Liver (tissue), 9 donors: Measurements from ENCODE around the gene CSNK1G1. TPM values are rescaled to one million over a fixed set of nuclear protein-coding genes. Genes with fewer than 3 reads are reported as not detected.

ENCODE experiments used
- DNase-seq: peaks from one replicate; pipeline ENCODE4 v3.0.0-alpha.2; 2017; ENCODE audit warnings: low spot score
- H3K27ac ChIP-seq, 2 donors: one replicate each; pipeline ENCODE4 v1.7.0; 2013; ENCODE audit warnings: inconsistent platforms in 2 of 2, low read length in 2 of 2, control low read depth in 1 of 2, low read depth in 1 of 2, mild to moderate bottlenecking in 1 of 2
- H3K27me3 ChIP-seq, 4 donors: one replicate each; pipeline versions ENCODE4 v1.6.1 to v1.7.0; 2013; ENCODE audit warnings: low read length in 3 of 4, inconsistent platforms in 1 of 4, mild to moderate bottlenecking in 1 of 4, moderate library complexity in 1 of 4; ENCODE audit not compliant: control insufficient read depth in 4 of 4, insufficient read depth in 4 of 4
- H3K36me3 ChIP-seq, 4 donors: one replicate each; pipeline versions ENCODE4 v1.6.1 to v1.7.0; 2013; ENCODE audit warnings: low read length in 3 of 4, mild to moderate bottlenecking in 3 of 4, low read depth in 1 of 4, moderate library complexity in 1 of 4; ENCODE audit not compliant: control insufficient read depth in 4 of 4, insufficient read depth in 3 of 4
- H3K4me1 ChIP-seq, 4 donors: one replicate each; pipeline versions ENCODE4 v1.6.1 to v1.7.0; 2013; ENCODE audit warnings: low read length in 3 of 4, mild to moderate bottlenecking in 3 of 4, moderate library complexity in 1 of 4; ENCODE audit not compliant: control insufficient read depth in 4 of 4, insufficient read depth in 4 of 4
- H3K4me3 ChIP-seq, 3 donors: one replicate each; pipeline versions ENCODE4 v1.6.1 to v1.7.0; 2013; ENCODE audit warnings: low read length in 3 of 3, control low read depth in 1 of 3, low read depth in 1 of 3, mild to moderate bottlenecking in 1 of 3
- H3K9ac ChIP-seq, 2 donors: one replicate each; pipeline ENCODE4 v1.7.0; 2013; ENCODE audit warnings: low read length in 2 of 2, mild to moderate bottlenecking in 2 of 2, moderate library complexity in 2 of 2, control low read depth in 1 of 2, low read depth in 1 of 2
- H3K9me3 ChIP-seq, 4 donors: one replicate each; pipeline versions ENCODE4 v1.6.1 to v1.7.0; 2013; ENCODE audit warnings: low read length in 3 of 4; ENCODE audit not compliant: control insufficient read depth in 4 of 4
- ATF3 ChIP-seq: IDR thresholded peaks from 2 replicates; pipeline ENCODE4 v1.6.1; 2016; ENCODE audit warnings: antibody characterized with exemption
- EGR1 ChIP-seq, 2 donors: IDR thresholded peaks; 2 replicates each; pipeline ENCODE4 v1.6.1; 2016 to 2018; ENCODE audit warnings: antibody characterized with exemption in 2 of 2, low read depth in 2 of 2
- FOXA1 ChIP-seq: IDR thresholded peaks from 2 replicates; pipeline ENCODE4 v1.6.1; 2016; ENCODE audit warnings: antibody characterized with exemption
- FOXA2 ChIP-seq: IDR thresholded peaks from 2 replicates; pipeline ENCODE4 v1.6.1; 2016; ENCODE audit warnings: antibody characterized with exemption
- GABPA ChIP-seq, 2 donors: IDR thresholded peaks in 1 of 2; conservative IDR thresholded peaks in 1 of 2; 2 replicates each; pipeline ENCODE4 v1.6.1; 2016; ENCODE audit warnings: antibody characterized with exemption in 2 of 2, mild to moderate bottlenecking in 1 of 2, moderate library complexity in 1 of 2
- HNF4A ChIP-seq, 2 donors: conservative IDR thresholded peaks; 2 replicates each; pipeline ENCODE4 v1.6.1; 2016; ENCODE audit warnings: antibody characterized with exemption in 2 of 2, mild to moderate bottlenecking in 2 of 2
- HNF4G ChIP-seq: IDR thresholded peaks from 2 replicates; pipeline ENCODE4 v1.6.1; 2016; ENCODE audit warnings: antibody characterized with exemption
- JUND ChIP-seq, 2 donors: IDR thresholded peaks; 2 replicates each; pipeline ENCODE4 v1.6.1; 2016; ENCODE audit warnings: antibody characterized with exemption in 2 of 2
- MAX ChIP-seq: IDR thresholded peaks from 2 replicates; pipeline ENCODE4 v1.6.1; 2016; ENCODE audit warnings: antibody characterized with exemption
- NR2F2 ChIP-seq: IDR thresholded peaks from 2 replicates; pipeline ENCODE4 v1.6.1; 2016; ENCODE audit warnings: antibody characterized with exemption
- RAD21 ChIP-seq, 2 donors: IDR thresholded peaks; 2 replicates each; pipeline ENCODE4 v1.6.1; 2016; ENCODE audit warnings: antibody characterized with exemption in 2 of 2, mild to moderate bottlenecking in 2 of 2
- RXRA ChIP-seq, 2 donors: IDR thresholded peaks; 2 replicates each; pipeline ENCODE4 v1.6.1; 2017 to 2018; ENCODE audit warnings: antibody characterized with exemption in 2 of 2, mild to moderate bottlenecking in 1 of 2
- SP1 ChIP-seq: IDR thresholded peaks from 2 replicates; pipeline ENCODE4 v1.6.1; 2018; ENCODE audit warnings: antibody characterized with exemption, mild to moderate bottlenecking
- TAF1 ChIP-seq: conservative IDR thresholded peaks from 2 replicates; pipeline ENCODE4 v1.6.1; 2016; ENCODE audit warnings: antibody characterized with exemption, mild to moderate bottlenecking
- YY1 ChIP-seq: IDR thresholded peaks from 2 replicates; pipeline ENCODE4 v1.6.1; 2016; ENCODE audit warnings: antibody characterized with exemption, mild to moderate bottlenecking
- ZBTB33 ChIP-seq: IDR thresholded peaks from 2 replicates; pipeline ENCODE4 v1.6.1; 2016; ENCODE audit warnings: antibody characterized with exemption
- WGBS: extraction: QIAGEN DNeasy Blood & Tissue Kit; methylation state at CpG from one replicate; pipeline ENCODE4 v1.1.7; 2013; 5-methylcytosine and 5-hydroxymethylcytosine counted together
- polyA plus RNA-seq, 2 donors: library from polyadenylated mRNA; stranded (reverse) in 1 of 2; unstranded in 1 of 2; fragments of 200-250 nt in 1 of 2; fragments of >200 nt in 1 of 2; fragmentation: Nextera tagmentation in 1 of 2; extraction: Ambion mirVana in 1 of 2; gene quantifications; one replicate each; pipeline versions ENCODE4 v1.2.1 to v1.2.3, GENCODE V29; 2013 to 2015
- total RNA-seq, 2 donors: library from RNA; depleted of rRNA; stranded (reverse); fragments of >200 nt; gene quantifications; one replicate each; pipeline ENCODE4 v1.2.3, GENCODE V29; 2014
- TF ChIP-seq, protein P1 (sequence below): fragments of 150-350 bp; IDR thresholded peaks from 2 replicates; pipeline ENCODE4 v1.5.1; 2017; ENCODE audit warnings: improper control_type of control experiment, low read depth, low read length; ENCODE audit not compliant: missing input control
- TF ChIP-seq, protein P2 (sequence below): IDR thresholded peaks from 2 replicates; pipeline ENCODE4 v1.6.1; 2016; ENCODE audit warnings: antibody characterized with exemption, mild to moderate bottlenecking
- donor health status: healthy.
- donor health status: healthy.
- donor health status: healthy.
- donor health status: healthy.
- donor health status: healthy.

CSNK1G1 gene
- total and polyA plus RNA-seq, 4 donors, result 1.7 to 9.1 (median 5.8) TPM

GRCh38 chr15:64225804-64226203 lies 130.2 kb downstream of the CSNK1G1 start (continued):
- TF ChIP-seq, protein P1, sequence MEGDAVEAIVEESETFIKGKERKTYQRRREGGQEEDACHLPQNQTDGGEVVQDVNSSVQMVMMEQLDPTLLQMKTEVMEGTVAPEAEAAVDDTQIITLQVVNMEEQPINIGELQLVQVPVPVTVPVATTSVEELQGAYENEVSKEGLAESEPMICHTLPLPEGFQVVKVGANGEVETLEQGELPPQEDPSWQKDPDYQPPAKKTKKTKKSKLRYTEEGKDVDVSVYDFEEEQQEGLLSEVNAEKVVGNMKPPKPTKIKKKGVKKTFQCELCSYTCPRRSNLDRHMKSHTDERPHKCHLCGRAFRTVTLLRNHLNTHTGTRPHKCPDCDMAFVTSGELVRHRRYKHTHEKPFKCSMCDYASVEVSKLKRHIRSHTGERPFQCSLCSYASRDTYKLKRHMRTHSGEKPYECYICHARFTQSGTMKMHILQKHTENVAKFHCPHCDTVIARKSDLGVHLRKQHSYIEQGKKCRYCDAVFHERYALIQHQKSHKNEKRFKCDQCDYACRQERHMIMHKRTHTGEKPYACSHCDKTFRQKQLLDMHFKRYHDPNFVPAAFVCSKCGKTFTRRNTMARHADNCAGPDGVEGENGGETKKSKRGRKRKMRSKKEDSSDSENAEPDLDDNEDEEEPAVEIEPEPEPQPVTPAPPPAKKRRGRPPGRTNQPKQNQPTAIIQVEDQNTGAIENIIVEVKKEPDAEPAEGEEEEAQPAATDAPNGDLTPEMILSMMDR, result no peak
- TF ChIP-seq GABPA (IDR thresholded peaks at IDR 0.05 in 1 of 2, conservative IDR thresholded peaks at IDR 0.05 in 1 of 2) (no peak), RAD21 (IDR thresholded peaks at IDR 0.05) (no peak), FOXA2 (no peak), JUND (IDR thresholded peaks at IDR 0.05) (no peak), TAF1 (no peak), HNF4G (no peak), YY1 (no peak), RXRA (IDR thresholded peaks at IDR 0.05) (no peak), FOXA1 (no peak)

DNA sequence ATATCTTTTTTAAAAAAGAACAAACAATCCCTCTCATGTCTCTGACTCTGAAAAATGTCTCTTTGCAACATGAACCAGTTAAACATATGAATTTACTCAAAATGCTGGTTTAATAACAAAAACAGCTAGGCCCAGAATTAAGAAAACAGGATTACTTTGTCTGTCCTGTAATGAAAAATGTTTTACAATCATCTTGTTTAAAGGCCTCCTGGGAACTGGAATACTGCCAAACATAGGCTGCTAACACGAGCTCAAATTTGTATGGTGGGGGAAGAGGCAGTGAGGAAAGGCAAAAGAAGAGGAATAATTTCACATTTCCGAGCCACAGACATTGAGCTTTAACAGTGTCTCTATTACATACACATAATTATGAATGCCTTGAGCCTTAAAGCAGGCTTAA lies 131.5 kb downstream of the CSNK1G1 start:
- H3K4me1 ChIP-seq, result peaks cover 0 to 3% (median 0%) of the 10 kb centered on the region in 4 donors
- DNase-seq, result no peak
- no peak overlapping the region for H3K9ac ChIP-seq
- 45% methylated on average over 2 of the region's 2 CpGs for WGBS
- H3K4me3 ChIP-seq, result no peak overlapping the region
- TF ChIP-seq FOXA2, result no peak
- TF ChIP-seq NR2F2, result no peak
- TF ChIP-seq YY1, result no peak
- TF ChIP-seq ZBTB33, result no peak
- TF ChIP-seq, protein P2, sequence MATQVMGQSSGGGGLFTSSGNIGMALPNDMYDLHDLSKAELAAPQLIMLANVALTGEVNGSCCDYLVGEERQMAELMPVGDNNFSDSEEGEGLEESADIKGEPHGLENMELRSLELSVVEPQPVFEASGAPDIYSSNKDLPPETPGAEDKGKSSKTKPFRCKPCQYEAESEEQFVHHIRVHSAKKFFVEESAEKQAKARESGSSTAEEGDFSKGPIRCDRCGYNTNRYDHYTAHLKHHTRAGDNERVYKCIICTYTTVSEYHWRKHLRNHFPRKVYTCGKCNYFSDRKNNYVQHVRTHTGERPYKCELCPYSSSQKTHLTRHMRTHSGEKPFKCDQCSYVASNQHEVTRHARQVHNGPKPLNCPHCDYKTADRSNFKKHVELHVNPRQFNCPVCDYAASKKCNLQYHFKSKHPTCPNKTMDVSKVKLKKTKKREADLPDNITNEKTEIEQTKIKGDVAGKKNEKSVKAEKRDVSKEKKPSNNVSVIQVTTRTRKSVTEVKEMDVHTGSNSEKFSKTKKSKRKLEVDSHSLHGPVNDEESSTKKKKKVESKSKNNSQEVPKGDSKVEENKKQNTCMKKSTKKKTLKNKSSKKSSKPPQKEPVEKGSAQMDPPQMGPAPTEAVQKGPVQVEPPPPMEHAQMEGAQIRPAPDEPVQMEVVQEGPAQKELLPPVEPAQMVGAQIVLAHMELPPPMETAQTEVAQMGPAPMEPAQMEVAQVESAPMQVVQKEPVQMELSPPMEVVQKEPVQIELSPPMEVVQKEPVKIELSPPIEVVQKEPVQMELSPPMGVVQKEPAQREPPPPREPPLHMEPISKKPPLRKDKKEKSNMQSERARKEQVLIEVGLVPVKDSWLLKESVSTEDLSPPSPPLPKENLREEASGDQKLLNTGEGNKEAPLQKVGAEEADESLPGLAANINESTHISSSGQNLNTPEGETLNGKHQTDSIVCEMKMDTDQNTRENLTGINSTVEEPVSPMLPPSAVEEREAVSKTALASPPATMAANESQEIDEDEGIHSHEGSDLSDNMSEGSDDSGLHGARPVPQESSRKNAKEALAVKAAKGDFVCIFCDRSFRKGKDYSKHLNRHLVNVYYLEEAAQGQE, result no peak
- TF ChIP-seq TAF1, result no peak
- TF ChIP-seq, protein P1, result no peak
- no peak for TF ChIP-seq GABPA (IDR thresholded peaks at IDR 0.05 in 1 of 2, conservative IDR thresholded peaks at IDR 0.05 in 1 of 2)
- TF ChIP-seq SP1, result no peak
- TF ChIP-seq HNF4G, result no peak
- no peak for TF ChIP-seq JUND (IDR thresholded peaks at IDR 0.05)
- no peak for TF ChIP-seq ATF3
- TF ChIP-seq FOXA1, result no peak
- no peak for TF ChIP-seq EGR1 (IDR thresholded peaks at IDR 0.05; ENCODE audit: low read depth in 2 of 2)
- no peak for TF ChIP-seq RAD21 (IDR thresholded peaks at IDR 0.05)
- TF ChIP-seq RXRA (IDR thresholded peaks at IDR 0.05), result no peak
- TF ChIP-seq MAX, result no peak
- no peak for TF ChIP-seq HNF4A (conservative IDR thresholded peaks at IDR 0.05)
- peaks cover 0 to 2% (median 0%) of the 10 kb centered on the region in 4 donors for H3K36me3 ChIP-seq
- no peak overlapping the region for H3K27ac ChIP-seq
- H3K9me3 ChIP-seq, result no peaks in the 10 kb centered on the region
- no peaks in the 10 kb centered on the region for H3K27me3 ChIP-seq
